NCI-H460 (cell line): ENCODE measurements around the gene ESPNL. TPM values are rescaled to one million over a fixed set of nuclear protein-coding genes. Genes with fewer than 3 reads are reported as not detected.

Experiments
- DNase-seq: peaks from one replicate; pipeline ENCODE4 v3.0.0-alpha.2; 2016; ENCODE audit warnings: low read depth; ENCODE audit errors: extremely low read depth
- total RNA-seq: library from RNA; depleted of rRNA; stranded (reverse); fragments of >200 nt; shearing (Covaris generic); gene quantifications from 2 replicates; pipeline ENCODE4 v1.2.3, GENCODE V29; 2014

Gene ESPNL
- total RNA-seq, 1 experiment from 2014 or later: 0.35 TPM

- no peak for DNase-seq
Measured at GRCh38 chr2:238125127-238125885, 25.2 kb downstream of the ESPNL start.

- DNase-seq: no peak
Measured at GRCh38 chr2:238126338-238126737, 26.2 kb downstream of the ESPNL start.

DNA sequence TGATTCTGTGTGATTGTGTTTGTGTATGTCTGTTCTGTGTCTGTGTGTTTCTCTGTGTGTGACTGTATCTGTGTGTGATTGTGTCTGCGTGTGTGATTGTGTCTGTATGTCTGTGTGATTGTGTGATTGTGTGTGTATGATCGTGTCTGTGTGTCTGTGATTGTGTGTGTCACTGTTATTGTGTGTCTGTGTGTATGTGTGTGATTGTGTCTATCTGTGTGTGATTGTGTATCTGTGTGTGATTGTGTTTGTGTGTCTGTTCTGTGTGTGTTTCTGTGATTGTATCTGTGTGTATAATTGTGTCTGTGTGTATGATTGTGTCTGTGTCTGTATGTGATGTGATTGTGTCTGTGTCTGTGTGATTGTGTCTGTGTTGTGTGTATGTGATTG lies 26.6 kb downstream of the ESPNL start:
- no peak for DNase-seq

DNA sequence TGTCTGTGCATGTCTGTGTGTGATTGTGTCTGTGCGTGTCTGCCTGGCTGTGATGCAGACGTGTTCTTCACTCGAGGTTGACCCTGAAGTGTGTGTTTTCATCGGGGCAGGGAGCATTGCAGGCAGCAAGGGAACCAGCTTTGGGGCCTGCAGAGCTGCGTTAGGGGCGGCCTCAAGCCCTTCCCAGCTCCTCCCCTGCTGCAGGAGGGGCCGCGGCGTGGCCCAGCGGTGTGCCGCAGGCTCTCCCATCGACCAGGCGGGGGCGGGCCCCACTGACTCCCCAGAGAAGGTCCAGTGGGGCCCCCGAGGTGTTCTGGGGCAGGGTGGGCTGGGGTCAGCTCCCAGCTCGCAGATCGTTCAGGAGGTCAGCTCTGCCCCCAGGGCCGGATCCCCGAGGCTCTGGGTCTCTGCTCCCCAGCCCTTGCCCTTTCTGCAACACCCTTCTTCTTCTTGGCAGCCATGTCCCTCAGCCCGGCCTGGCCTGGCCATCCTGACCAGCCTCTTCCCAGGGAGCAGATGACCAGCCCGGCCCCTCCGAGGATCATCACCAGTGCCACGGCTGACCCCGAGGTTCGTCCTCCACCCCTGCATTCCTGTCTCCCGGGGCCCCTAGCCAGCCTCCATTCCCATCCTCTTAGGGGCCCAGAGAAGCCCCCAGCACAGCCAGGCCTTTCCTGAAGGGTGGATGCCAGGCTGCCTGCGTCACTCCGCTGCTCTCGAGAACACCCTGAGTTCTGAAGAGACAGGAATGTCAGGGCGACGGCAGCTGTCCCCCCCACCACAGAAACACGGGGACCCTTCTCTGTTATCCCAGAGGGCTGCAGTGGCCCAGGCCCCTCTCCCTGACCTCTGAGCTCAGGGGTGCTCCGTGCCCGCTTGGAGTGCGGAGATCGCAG lies 27.3 kb downstream of the ESPNL start:
- no peak for DNase-seq

- no peak for DNase-seq
Measured at GRCh38 chr2:238128061-238128440, 27.9 kb downstream of the ESPNL start.

GRCh38 chr2:238128534-238129001 lies 28.4 kb downstream of the ESPNL start:
- no peak for DNase-seq

DNA sequence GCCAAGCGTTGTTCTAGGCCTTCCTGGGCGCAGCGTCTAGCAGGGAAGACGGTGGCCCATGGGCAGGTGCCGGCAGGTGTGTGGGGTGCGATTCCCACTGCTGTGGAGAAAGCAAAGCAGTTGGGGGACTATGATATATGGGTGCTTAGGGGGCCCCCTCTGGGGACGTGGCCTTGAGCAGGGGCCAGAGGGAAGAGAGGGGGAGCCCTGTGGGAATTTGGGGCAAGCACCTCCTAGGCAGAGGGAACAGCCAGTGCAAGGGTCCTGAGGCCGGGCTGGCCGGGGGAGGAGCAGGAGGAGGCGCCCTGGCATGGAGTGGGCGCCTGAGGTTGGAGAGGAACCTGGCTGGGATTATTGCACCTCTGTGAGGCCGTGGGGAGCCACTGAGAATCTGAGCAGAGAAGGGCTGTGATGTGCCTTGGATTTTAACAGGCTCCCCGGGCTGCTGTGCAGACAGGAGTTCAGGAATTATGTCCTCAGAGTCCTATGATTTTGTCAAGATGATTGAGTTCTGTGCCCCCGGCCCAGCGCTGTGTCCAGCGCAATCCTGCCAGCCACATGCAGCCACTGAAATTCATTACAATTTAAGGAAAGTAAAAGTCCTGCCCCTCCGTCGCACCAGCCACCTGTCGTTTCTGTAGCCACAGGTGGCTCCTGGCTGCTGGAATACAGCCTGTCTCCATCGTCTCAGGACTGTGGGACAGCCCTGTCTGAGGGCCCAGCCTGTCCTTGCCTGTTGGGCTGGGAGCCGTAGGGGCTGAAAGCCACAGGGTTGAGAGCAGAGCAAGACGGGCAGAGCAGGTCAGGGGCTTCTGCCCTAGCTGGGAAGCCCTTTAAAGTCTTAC lies 29.2 kb downstream of the ESPNL start:
- no peak for DNase-seq

DNA sequence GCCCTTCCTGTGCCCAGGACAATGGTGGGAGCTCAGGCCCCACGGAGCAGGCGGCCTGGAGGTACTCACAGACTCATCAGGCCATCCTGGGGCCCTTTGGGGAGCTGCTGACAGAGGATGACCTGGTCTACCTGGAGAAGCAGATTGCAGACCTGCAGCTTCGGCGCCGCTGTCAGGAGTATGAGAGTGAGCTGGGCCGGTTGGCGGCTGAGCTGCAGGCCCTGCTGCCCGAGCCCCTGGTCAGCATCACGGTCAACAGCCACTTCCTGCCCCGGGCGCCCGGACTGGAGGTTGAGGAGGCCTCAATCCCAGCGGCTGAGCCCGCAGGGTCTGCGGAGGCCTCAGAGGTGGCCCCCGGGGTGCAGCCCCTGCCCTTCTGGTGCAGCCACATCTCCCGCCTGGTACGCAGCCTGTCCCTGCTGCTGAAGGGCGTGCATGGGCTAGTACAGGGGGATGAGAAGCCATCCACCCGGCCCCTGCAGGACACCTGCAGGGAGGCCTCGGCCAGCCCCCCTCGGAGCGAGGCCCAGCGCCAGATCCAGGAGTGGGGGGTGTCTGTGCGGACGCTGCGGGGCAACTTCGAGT lies 30.1 kb downstream of the ESPNL start:
- DNase-seq: no peak

DNA sequence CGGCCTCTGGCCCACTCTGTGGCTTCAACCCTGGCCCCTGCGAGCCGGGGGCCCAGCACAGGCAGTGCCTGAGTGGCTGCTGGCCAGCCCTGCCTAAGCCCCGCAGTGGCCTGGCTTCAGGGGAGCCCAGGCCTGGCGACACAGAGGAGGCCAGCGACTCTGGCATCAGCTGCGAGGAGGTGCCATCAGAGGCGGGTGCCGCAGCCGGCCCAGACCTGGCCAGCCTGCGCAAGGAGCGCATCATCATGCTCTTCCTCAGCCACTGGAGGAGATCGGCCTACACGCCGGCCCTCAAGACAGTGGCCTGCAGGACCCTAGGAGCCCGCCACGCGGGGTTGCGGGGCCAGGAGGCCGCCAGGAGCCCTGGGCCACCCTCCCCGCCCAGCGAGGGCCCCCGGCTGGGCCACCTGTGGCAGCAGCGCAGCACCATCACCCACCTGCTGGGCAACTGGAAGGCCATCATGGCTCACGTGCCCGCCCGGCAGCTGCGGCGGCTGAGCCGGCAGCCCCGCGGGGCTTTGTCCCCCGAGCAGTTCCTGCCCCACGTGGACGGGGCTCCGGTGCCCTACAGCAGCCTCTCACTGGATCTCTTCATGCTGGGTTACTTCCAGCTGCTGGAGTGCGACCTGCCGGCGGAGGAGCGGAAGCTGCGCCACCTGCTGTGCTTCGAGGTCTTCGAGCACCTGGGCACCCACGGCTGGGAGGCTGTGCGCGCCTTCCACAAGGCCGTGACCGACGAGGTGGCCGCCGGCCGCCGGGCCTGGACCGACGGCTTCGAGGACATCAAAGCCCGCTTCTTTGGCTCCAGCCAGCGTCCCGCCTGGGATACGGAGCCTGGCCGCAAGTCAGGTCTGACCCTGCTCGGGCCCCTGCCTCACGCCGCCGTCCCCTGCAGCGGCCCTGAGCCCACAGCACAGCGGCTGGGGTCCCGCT lies 30.8 kb downstream of the ESPNL start:
- no peak for DNase-seq

GRCh38 chr2:238131761-238132462 lies 31.8 kb downstream of the ESPNL start:
- DNase-seq: no peak

GRCh38 chr2:238132463-238133450 lies 32.6 kb downstream of the ESPNL start:
- DNase-seq: no peak

- DNase-seq: no peak
Measured at GRCh38 chr2:238133499-238134392, 33.6 kb downstream of the ESPNL start.

GRCh38 chr2:238134393-238134785 lies 34.2 kb downstream of the ESPNL start:
- no peak for DNase-seq

- DNase-seq: no peak
Measured at GRCh38 chr2:238135601-238136150, 35.5 kb downstream of the ESPNL start.

DNA sequence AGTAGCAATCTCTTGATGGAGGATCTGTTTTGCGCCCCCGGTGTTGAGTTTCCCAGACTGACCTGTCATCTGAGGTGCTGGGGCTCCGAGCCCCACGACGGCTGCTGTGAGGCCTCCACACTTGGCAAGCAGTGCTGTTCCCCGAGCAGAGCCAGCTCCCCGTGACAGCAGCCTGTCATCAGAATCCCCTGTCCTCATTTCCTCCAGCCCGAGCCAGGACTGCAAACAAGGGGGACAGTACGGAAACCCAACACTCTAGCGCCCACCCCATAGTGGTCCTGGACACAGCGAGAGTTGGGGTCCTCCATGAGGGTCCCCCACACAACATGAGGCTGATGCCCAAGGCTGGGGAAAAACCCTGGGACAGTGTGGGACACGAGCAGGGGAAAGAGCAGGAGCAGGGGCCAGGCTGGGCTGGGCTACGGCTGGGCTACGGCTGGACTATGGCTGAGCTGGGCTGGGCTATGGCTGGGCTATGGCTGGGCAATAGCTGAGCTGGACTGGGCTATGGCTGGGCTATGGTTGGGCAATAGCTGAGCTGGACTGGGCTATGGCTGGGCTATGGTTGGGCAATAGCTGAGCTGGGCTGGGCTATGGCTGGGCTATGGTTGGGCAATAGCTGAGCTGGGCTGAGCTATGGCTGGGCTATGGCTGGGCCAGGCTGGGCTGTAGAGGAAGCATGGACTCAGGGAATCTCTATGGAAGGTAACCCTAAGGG lies 36.8 kb downstream of the ESPNL start:
- peak; percentile 63 for DNase-seq

- DNase-seq: no peak
Measured at GRCh38 chr2:238137885-238138284, 37.7 kb downstream of the ESPNL start.
